ENCODE measurements around the gene TRABD2B. TPM values are rescaled to one million over a fixed set of nuclear protein-coding genes. Genes with fewer than 3 reads are reported as not detected.

Gene TRABD2B
- total RNA-seq, 1 donor from 2014 or later: 0.64 TPM

GRCh38 chr1:47711848-47712492 is 285.2 kb downstream of the TRABD2B start:
- no peak overlapping the region for H3K27ac Mint-ChIP-seq (ENCODE audit: unreplicated experiment)
- H3K9me3 Mint-ChIP-seq (ENCODE audit: unreplicated experiment): peaks cover 4% of the 10 kb centered on the region
- H3K4me1 Mint-ChIP-seq (ENCODE audit: low read depth, unreplicated experiment): peaks cover 12% of the 10 kb centered on the region
- H3K4me3 Mint-ChIP-seq (ENCODE audit: unreplicated experiment): no peak overlapping the region
- no peak for DNase-seq
- H3K27me3 Mint-ChIP-seq (ENCODE audit: unreplicated experiment): peaks cover 14% of the 10 kb centered on the region
- TF ChIP-seq CTCF (IDR thresholded peaks at IDR 0.05; ENCODE audit: partially characterized antibody, unreplicated experiment): no peak
- no peaks in the 10 kb centered on the region for H3K36me3 Mint-ChIP-seq (ENCODE audit: unreplicated experiment)

DNA sequence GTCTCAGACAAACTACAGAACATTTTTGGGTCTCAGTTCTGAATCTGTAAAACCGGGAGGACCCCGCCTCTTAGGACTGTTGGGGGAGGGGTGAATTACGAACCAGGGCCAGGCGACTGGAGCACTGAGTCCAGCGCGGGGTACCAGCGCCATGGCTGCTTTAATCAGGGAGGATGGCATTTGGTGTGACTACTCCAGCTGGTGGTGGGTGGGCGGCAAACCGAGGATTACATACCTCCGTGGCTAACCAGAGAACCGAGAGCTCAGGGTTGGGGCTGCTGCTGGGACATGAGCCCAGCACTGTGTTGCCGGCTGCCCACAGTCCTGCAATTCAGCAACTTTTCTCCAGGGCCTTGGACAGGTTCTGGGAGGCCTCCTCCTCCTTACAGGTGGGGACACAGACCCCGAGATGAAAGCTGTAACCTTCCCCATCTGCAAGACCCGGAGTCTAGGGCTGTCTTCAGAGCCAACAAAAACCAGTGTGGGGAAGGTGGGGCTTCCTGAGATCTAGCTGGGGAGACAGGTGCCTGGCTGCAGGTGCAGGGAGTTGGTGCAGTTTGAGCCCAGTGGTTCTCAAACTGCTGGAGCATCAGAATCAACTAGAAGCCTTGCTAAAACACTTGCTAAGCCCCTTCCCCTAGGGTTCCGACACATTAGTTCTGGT is 285.9 kb downstream of the TRABD2B start:
- Mint-ChIP-seq H3K27ac (ENCODE audit: unreplicated experiment) (no peak overlapping the region), H3K9me3 (ENCODE audit: unreplicated experiment) (peaks cover 4% of the 10 kb centered on the region), H3K36me3 (ENCODE audit: unreplicated experiment) (no peaks in the 10 kb centered on the region), H3K4me3 (ENCODE audit: unreplicated experiment) (no peak overlapping the region), H3K4me1 (ENCODE audit: low read depth, unreplicated experiment) (peaks cover 12% of the 10 kb centered on the region), H3K27me3 (ENCODE audit: unreplicated experiment) (peaks cover 14% of the 10 kb centered on the region)
- no peak for DNase-seq
- TF ChIP-seq CTCF (IDR thresholded peaks at IDR 0.05; ENCODE audit: partially characterized antibody, unreplicated experiment): no peak

Other genes with a start within 250 kb of the TRABD2B start
- gene SLC5A9, start 225.3 kb upstream of the TRABD2B start, total RNA-seq (ENCODE audit: unreplicated experiment): not detected